Measurements from ENCODE around the gene PTH. TPM values are rescaled to one million over a fixed set of nuclear protein-coding genes. Genes with fewer than 3 reads are reported as not detected.

PTH gene
- total and polyA plus RNA-seq, 9 of the 15 experiments (the other 6 are each of a cell fraction or from before 2014, with no cell fraction given): not detected

DNA sequence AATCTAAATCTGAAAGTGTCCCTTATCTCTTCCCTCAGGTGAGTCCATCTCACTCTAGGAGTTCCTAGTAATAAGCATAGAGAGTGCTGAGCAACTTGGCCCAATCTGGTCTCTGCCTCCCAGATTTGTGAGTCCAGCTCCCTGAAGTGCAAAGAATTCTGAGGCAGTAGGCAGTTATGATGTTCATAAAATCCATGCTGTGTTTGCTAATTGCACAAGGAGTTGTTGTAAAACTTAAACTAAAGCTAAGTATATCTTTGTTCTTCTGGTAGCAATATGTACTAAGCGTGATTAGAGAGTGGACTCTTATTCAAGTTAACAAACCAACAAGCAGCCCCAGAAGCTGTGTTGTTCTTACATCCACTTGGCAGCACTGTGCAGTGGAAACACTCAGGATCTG lies 7.6 kb upstream of the PTH start:
- H2AFZ ChIP-seq (ENCODE audit: low read depth, low read length): no peak overlapping the region
- H3K9me3 ChIP-seq (replicated peaks; ENCODE audit: control insufficient read depth, insufficient read depth, low read depth, low read length): no peaks in the 10 kb centered on the region
- H3K36me3 ChIP-seq (ENCODE audit: control insufficient read depth, insufficient read depth, low read length): no peaks in the 10 kb centered on the region
- H3K9ac ChIP-seq (ENCODE audit: insufficient read depth in 1 of 2, low read depth in 2 of 2, low read length in 2 of 2): no peak overlapping the region
- intact Hi-C loops (cut with micrococcal nuclease) (no loop called here), in situ Hi-C loops (cut with MboI) (no loop called here)
- WGBS (ENCODE audit: insufficient coverage, low coverage, missing lambda C conversion rate): 0% methylated on average over 1 of the region's 1 CpG
- ChIA-PET CTCF (ENCODE audit: low intra/inter-chr PET ratio) (no interaction called here), POLR2A (no interaction called here)
- H3K27ac ChIP-seq (ENCODE audit: extremely low read depth, low read depth, low read length): no peak overlapping the region
- no peaks in the 10 kb centered on the region for H3K4me1 ChIP-seq (replicated peaks in 1 of 2; ENCODE audit: control insufficient read depth in 2 of 2, insufficient read depth in 2 of 2, low read length in 2 of 2)
- no peaks in the 10 kb centered on the region for H3K9me1 ChIP-seq (ENCODE audit: control insufficient read depth, insufficient read depth, low read length)
- FAIRE-seq (no peak), DNase-seq (ENCODE audit: extremely low read depth in 1 of 4, low spot score in 3 of 4) (no peak), ATAC-seq (no peak)
- no peaks in the 10 kb centered on the region for H3K79me2 ChIP-seq (ENCODE audit: control insufficient read depth, insufficient read depth, low read length)
- H4K20me1 ChIP-seq (replicated peaks; ENCODE audit: control insufficient read depth, insufficient read depth, low read length): no peaks in the 10 kb centered on the region
- H3K4me3 ChIP-seq: no peak overlapping the region
- TF ChIP-seq NUFIP1 (IDR thresholded peaks at IDR 0.05; ENCODE audit: partially characterized antibody) (no peak), ZNF134 (CRISPR knock-in tag; conservative IDR thresholded peaks at IDR 0.05) (no peak), ZSCAN32 (CRISPR knock-in tag; IDR thresholded peaks at IDR 0.05) (no peak), HDAC2 (IDR thresholded peaks at IDR 0.05) (no peak), KDM2B (CRISPR knock-in tag; IDR thresholded peaks at IDR 0.05) (no peak)
- TF ChIP-seq, protein P1, sequence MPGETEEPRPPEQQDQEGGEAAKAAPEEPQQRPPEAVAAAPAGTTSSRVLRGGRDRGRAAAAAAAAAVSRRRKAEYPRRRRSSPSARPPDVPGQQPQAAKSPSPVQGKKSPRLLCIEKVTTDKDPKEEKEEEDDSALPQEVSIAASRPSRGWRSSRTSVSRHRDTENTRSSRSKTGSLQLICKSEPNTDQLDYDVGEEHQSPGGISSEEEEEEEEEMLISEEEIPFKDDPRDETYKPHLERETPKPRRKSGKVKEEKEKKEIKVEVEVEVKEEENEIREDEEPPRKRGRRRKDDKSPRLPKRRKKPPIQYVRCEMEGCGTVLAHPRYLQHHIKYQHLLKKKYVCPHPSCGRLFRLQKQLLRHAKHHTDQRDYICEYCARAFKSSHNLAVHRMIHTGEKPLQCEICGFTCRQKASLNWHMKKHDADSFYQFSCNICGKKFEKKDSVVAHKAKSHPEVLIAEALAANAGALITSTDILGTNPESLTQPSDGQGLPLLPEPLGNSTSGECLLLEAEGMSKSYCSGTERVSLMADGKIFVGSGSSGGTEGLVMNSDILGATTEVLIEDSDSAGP (CRISPR knock-in tag; IDR thresholded peaks at IDR 0.05): no peak
- TF ChIP-seq, protein P2, sequence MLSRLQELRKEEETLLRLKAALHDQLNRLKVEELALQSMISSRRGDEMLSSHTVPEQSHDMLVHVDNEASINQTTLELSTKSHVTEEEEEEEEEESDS (CRISPR knock-in tag; IDR thresholded peaks at IDR 0.05): no peak
- TF ChIP-seq, protein P3, sequence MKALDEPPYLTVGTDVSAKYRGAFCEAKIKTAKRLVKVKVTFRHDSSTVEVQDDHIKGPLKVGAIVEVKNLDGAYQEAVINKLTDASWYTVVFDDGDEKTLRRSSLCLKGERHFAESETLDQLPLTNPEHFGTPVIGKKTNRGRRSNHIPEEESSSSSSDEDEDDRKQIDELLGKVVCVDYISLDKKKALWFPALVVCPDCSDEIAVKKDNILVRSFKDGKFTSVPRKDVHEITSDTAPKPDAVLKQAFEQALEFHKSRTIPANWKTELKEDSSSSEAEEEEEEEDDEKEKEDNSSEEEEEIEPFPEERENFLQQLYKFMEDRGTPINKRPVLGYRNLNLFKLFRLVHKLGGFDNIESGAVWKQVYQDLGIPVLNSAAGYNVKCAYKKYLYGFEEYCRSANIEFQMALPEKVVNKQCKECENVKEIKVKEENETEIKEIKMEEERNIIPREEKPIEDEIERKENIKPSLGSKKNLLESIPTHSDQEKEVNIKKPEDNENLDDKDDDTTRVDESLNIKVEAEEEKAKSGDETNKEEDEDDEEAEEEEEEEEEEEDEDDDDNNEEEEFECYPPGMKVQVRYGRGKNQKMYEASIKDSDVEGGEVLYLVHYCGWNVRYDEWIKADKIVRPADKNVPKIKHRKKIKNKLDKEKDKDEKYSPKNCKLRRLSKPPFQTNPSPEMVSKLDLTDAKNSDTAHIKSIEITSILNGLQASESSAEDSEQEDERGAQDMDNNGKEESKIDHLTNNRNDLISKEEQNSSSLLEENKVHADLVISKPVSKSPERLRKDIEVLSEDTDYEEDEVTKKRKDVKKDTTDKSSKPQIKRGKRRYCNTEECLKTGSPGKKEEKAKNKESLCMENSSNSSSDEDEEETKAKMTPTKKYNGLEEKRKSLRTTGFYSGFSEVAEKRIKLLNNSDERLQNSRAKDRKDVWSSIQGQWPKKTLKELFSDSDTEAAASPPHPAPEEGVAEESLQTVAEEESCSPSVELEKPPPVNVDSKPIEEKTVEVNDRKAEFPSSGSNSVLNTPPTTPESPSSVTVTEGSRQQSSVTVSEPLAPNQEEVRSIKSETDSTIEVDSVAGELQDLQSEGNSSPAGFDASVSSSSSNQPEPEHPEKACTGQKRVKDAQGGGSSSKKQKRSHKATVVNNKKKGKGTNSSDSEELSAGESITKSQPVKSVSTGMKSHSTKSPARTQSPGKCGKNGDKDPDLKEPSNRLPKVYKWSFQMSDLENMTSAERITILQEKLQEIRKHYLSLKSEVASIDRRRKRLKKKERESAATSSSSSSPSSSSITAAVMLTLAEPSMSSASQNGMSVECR (CRISPR knock-in tag; IDR thresholded peaks at IDR 0.05): no peak
- H3K27me3 ChIP-seq (ENCODE audit: control insufficient read depth in 2 of 2, insufficient read depth in 2 of 2, low read length in 2 of 2): peaks cover 0 to 2% of the 10 kb centered on the region in 2 experiments; a peak in 1 of 5 replicates
- no TSS peak for BruUV-seq (replicated peaks)
- no peak overlapping the region for H3K4me2 ChIP-seq (ENCODE audit: insufficient read depth, low read length)

All from K562 (cell line).